ENCODE measurements around the gene SELENOF. TPM values are rescaled to one million over a fixed set of nuclear protein-coding genes. Genes with fewer than 3 reads are reported as not detected.
"Not testable (repeated sequence)": the region's sequence is repeated elsewhere in the genome, so short reads cannot be mapped to it uniquely, and the experiment has no call there.

SELENOF gene
- total RNA-seq, 1 donor from 2014 or later = 95.2 TPM

DNA sequence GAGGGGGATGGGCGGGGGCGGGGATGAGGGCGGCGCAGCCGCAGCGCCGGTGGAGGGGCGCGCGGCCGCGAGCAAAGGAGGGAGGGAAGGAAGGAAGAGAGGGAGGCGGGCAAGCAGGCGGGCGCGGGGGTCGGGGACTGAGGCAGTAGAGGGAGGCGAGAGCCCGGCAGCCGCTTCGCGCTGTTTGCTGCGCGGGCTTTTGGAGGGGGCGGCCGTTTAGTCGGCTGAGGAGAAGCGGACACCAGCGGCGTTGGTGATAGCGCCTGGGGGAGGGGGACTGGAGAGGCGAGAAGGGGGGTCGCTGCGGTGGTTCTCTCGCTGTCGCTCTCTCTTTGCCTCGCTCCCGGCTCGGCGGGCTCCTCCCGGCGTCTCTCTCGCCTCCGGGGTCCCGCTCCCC lies 673 bp upstream of the SELENOF start, which contains the start of gene HS2ST1:
HS2ST1 (plus strand) TSS at position 35 of the 397 bp plus-strand sequence.
- H3K27me3 Mint-ChIP-seq (ENCODE audit: unreplicated experiment) = no peaks in the 10 kb centered on the region

DNA sequence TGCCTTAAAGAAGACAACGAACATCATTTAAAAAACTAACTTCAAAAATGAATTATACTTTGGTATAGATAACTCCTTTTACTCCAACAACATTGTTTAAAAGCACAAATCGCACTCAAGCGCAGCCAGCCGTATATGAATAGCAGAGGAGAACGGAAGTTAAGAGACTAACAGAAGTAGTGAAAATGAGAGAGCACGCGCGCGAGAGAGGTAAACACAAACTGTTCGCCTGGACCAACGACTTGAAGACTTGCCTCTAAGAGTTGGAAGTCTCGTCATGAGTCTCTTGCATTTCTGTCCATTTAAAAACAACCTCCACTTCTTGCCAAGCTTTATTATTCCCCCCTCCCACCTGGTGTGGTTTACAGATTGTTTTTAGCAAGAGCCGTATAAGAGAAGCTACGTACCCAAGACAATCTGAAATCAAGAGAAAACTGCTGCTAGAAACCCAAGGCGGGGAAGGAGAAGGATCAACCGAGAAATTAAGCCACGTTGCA lies 479 bp downstream of the SELENOF start:
- Mint-ChIP-seq H3K4me1 (ENCODE audit: low read depth, unreplicated experiment) (peaks cover 4% of the 10 kb centered on the region), H3K27me3 (ENCODE audit: unreplicated experiment) (no peaks in the 10 kb centered on the region), H3K36me3 (ENCODE audit: unreplicated experiment) (peaks cover 4% of the 10 kb centered on the region), H3K27ac (ENCODE audit: unreplicated experiment) (no peak overlapping the region), H3K4me3 (ENCODE audit: unreplicated experiment) (no peak overlapping the region), H3K9me3 (ENCODE audit: unreplicated experiment) (peaks cover 3% of the 10 kb centered on the region)
- TF ChIP-seq, protein P1, sequence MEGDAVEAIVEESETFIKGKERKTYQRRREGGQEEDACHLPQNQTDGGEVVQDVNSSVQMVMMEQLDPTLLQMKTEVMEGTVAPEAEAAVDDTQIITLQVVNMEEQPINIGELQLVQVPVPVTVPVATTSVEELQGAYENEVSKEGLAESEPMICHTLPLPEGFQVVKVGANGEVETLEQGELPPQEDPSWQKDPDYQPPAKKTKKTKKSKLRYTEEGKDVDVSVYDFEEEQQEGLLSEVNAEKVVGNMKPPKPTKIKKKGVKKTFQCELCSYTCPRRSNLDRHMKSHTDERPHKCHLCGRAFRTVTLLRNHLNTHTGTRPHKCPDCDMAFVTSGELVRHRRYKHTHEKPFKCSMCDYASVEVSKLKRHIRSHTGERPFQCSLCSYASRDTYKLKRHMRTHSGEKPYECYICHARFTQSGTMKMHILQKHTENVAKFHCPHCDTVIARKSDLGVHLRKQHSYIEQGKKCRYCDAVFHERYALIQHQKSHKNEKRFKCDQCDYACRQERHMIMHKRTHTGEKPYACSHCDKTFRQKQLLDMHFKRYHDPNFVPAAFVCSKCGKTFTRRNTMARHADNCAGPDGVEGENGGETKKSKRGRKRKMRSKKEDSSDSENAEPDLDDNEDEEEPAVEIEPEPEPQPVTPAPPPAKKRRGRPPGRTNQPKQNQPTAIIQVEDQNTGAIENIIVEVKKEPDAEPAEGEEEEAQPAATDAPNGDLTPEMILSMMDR (IDR thresholded peaks at IDR 0.05; ENCODE audit: partially characterized antibody, unreplicated experiment) = no peak
- DNase-seq = no peak

More for the DNA sequence above, 673 bp upstream of the SELENOF start, which contains the start of gene HS2ST1:
- Mint-ChIP-seq H3K4me1 (ENCODE audit: low read depth, unreplicated experiment) (peaks cover 4% of the 10 kb centered on the region), H3K9me3 (ENCODE audit: unreplicated experiment) (peaks cover 3% of the 10 kb centered on the region), H3K27ac (ENCODE audit: unreplicated experiment) (no peak within 1 kb of the TSS), H3K36me3 (ENCODE audit: unreplicated experiment) (peaks cover 4% of the 10 kb centered on the region), H3K4me3 (ENCODE audit: unreplicated experiment) (no peak within 1 kb of the TSS)
- DNase-seq = no peak
- TF ChIP-seq, protein P1 (IDR thresholded peaks at IDR 0.05; ENCODE audit: partially characterized antibody, unreplicated experiment) = no peak

DNA sequence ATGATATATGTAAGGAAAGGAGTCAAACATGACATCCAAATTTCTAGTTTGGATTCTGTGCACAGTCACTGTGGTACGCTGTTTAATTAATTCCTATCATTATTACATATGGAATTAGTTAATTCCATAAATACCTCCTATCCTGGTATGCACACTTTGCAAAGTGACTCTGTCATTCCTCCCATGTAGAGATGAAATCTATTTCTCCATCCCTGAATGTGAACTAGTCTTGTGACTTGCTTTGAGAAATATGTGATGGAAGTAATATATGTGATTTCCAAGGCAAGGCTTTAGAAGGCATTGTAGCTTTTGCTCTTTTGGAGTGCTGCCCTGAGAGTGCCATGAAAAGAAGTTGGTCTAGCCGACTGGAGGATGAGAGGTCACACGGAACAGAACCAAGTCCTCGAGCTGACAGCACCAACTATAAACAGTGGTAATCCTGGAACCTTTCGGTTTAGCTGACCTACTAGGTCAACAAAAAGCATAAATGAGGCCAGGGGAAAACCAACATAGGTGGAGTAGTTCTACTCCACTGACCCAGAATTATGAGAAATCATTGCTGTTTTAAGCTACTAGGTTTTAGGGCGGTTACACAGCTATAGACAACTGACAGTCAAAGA lies 1.5 kb downstream of the SELENOF start:
- H3K4me3 Mint-ChIP-seq (ENCODE audit: unreplicated experiment) = no peak overlapping the region
- H3K36me3 Mint-ChIP-seq (ENCODE audit: unreplicated experiment) = peaks cover 4% of the 10 kb centered on the region
- H3K9me3 Mint-ChIP-seq (ENCODE audit: unreplicated experiment) = peaks cover 3% of the 10 kb centered on the region
- DNase-seq = no peak
- TF ChIP-seq, protein P1 (IDR thresholded peaks at IDR 0.05; ENCODE audit: partially characterized antibody, unreplicated experiment) = no peak
- H3K4me1 Mint-ChIP-seq (ENCODE audit: low read depth, unreplicated experiment) = peaks cover 4% of the 10 kb centered on the region
- H3K27me3 Mint-ChIP-seq (ENCODE audit: unreplicated experiment) = no peaks in the 10 kb centered on the region
- no peak overlapping the region for H3K27ac Mint-ChIP-seq (ENCODE audit: unreplicated experiment)

- no peaks in the 10 kb centered on the region for H3K9me3 Mint-ChIP-seq (ENCODE audit: unreplicated experiment)
- no peak for DNase-seq
- H3K4me1 Mint-ChIP-seq (ENCODE audit: low read depth, unreplicated experiment) = no peaks in the 10 kb centered on the region
- TF ChIP-seq, protein P1 (IDR thresholded peaks at IDR 0.05; ENCODE audit: partially characterized antibody, unreplicated experiment) = no peak
- peaks cover 4% of the 10 kb centered on the region for H3K36me3 Mint-ChIP-seq (ENCODE audit: unreplicated experiment)
- no peaks in the 10 kb centered on the region for H3K27me3 Mint-ChIP-seq (ENCODE audit: unreplicated experiment)
- H3K27ac Mint-ChIP-seq (ENCODE audit: unreplicated experiment) = no peak overlapping the region
- H3K4me3 Mint-ChIP-seq (ENCODE audit: unreplicated experiment) = no peak overlapping the region
Observed at GRCh38 chr1:86906419-86906818, 7.5 kb downstream of the SELENOF start.

DNA sequence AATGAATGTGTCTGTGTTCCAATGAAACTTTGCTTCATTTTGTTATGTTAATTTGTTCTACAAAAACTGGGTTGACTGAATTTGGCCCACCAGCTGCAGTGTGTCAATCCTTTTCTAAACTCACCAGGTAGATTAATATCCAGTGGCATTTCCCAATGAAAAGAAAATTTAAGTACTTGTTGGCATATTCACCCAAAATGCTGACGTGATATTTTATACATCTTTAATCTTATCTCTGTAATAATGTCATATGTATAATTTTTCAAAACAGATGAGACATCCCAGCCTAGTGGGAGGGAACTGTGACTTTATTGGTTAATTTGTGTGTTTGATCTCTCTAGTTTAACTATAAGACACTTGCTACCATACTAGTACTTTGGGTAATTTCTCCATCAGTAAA lies 8.1 kb downstream of the SELENOF start:
- Mint-ChIP-seq H3K4me3 (ENCODE audit: unreplicated experiment) (no peak overlapping the region), H3K9me3 (ENCODE audit: unreplicated experiment) (peaks cover under 1% of the 10 kb centered on the region), H3K4me1 (ENCODE audit: low read depth, unreplicated experiment) (no peaks in the 10 kb centered on the region), H3K36me3 (ENCODE audit: unreplicated experiment) (peaks cover 4% of the 10 kb centered on the region), H3K27me3 (ENCODE audit: unreplicated experiment) (no peaks in the 10 kb centered on the region), H3K27ac (ENCODE audit: unreplicated experiment) (no peak overlapping the region)
- TF ChIP-seq, protein P1 (IDR thresholded peaks at IDR 0.05; ENCODE audit: partially characterized antibody, unreplicated experiment) = no peak
- DNase-seq = no peak

GRCh38 chr1:86899401-86899800 lies 14.5 kb downstream of the SELENOF start:
- not testable (repeated sequence) for H3K4me1 Mint-ChIP-seq (ENCODE audit: low read depth, unreplicated experiment); DNase-seq; H3K27me3 Mint-ChIP-seq (ENCODE audit: unreplicated experiment); H3K27ac Mint-ChIP-seq (ENCODE audit: unreplicated experiment); H3K4me3 Mint-ChIP-seq (ENCODE audit: unreplicated experiment); H3K36me3 Mint-ChIP-seq (ENCODE audit: unreplicated experiment); H3K9me3 Mint-ChIP-seq (ENCODE audit: unreplicated experiment)
